ENCODE data around the gene SNRK.

SNRK gene

DNA sequence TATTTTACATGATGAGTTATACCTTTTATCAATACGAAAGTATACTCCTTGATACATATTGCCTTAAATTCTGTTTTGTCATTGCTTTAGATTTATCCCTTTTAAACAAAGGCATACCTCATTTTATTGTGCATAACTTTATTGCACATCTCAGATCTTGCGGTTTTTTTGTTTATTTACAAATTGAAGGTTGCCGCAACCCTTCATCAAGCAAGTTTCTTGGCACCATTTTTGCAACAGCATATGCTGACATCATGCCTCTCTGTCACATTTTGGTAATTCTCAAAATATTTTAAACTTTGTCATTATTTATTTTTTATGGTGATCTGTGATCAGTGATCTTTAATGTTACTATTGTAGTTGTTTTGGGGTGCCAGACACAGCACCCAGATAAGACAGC, 20.9 kb downstream of the SNRK start:
- DNase-seq, result no peak

DNA sequence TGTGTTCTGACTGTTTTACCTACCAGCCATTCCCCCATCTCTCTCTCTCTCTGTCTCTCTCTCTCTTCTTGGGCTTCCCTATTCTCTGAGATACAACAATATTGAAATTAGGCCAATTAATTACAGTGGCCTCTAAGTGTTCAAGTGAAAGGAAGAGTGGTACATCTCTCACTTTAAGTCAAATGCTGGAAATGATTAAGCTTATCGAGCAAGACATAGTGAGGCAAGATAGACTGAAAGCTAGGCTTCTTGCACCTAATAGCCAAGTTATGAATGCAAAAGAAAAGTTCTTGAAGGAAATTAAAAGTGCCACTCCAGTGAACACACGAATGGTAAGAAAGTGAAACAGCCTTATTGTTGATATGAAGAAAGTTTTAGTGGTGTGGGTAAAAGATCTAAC, 21.3 kb downstream of the SNRK start:
- DNase-seq, result no peak

- no peak for DNase-seq
These were observed 23.3 kb downstream of the SNRK start for GRCh38 chr3:43309372-43310305.

DNA sequence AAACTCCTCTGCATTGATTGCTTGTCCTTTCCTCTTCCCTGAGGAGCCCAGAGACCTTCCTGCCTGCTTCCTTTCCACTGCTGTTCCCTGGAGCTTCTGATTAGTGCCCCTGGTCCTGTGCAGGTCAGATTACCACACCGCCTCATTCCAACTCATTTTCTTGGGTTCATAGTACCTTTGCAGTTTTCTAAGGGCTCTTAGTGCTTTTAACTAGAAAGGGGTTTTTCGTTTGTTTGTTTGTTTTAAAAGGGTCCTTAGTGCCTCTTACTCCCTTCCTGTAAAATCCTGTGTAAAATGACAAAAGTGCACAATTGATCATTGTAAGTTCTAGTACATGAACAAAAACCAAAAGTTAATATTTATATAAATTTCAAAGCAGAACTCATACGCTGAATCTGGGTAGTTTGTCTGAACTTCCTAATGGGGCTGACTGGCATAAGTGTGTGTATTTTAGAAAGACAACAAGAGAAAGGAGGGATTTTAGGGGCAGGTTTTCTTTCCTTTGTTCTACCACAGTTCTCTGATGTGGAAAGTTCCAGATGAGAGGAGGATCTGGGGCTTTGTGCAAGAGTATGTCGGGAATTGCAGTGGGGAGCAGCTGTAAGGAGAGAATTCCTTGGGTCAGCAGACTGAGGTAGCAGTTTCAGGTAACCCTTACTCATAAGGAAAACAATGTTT, 30.6 kb downstream of the SNRK start:
- DNase-seq, result peak; percentile 15

- DNase-seq, result peak; percentile 23
These were observed 31.3 kb downstream of the SNRK start for GRCh38 chr3:43317461-43318316.

DNA sequence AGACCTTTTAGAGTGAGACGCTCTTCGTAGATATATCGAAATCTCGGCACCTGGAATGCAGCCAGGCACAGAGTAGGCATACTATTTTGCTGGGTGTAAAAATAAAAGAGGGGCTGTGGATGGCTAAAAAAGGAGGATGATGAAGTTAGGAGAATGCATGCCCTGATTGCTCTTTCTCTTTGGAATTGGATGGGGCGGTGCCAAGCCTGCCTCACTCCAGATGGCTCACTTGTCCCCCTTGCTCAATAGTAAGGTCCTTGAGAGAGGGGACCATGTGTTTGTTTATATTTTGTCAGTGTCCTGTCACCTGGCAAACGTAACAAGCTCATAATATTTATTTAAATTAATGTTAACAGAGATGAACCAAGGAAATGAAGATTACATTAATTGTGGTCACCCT, 33.0 kb downstream of the SNRK start:
- no peak for DNase-seq

DNA sequence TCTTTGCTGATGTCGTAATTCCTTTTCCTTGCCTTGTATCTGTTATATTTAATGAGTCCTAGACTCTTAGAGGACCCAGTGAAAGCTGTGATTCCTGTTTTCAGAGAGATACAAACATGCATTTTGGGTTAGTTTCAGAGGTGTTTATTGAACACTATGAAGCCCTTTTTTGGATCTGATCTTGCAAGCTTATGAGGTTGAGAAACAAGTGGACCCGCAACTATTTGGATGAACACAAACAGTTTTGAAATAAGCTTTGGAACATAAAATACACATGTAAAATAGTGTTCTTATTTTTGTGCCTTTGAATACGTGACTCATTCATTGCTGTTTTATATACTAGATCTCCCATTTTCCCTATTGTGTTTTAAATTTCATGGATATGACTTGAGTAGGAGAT, 33.5 kb downstream of the SNRK start:
- no peak for DNase-seq

GRCh38 chr3:43320288-43320687, 33.9 kb downstream of the SNRK start:
- DNase-seq, result no peak

DNA sequence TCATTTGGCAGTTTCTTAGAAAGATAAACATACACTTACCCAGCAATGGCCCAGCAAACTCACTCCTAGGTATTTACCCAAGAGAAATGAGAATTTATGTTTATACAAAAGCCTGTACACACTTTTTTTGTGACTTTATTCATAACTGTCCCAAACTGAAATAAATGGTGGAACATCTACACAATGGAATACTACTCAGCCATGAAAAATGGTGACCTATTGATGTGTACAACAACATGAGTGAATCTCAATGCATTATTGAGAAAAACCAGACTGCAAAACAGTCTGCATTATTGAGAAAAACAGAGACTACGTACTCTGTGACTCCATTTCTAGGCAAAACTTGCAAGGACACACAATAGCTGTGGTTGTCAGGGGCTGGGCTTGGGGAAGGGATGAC, 37.2 kb downstream of the SNRK start:
- no peak for DNase-seq

- no peak for DNase-seq
These were observed 40.7 kb downstream of the SNRK start for GRCh38 chr3:43326891-43327581.

- DNase-seq, result no peak
These were observed 41.2 kb downstream of the SNRK start for GRCh38 chr3:43327582-43327979.

DNA sequence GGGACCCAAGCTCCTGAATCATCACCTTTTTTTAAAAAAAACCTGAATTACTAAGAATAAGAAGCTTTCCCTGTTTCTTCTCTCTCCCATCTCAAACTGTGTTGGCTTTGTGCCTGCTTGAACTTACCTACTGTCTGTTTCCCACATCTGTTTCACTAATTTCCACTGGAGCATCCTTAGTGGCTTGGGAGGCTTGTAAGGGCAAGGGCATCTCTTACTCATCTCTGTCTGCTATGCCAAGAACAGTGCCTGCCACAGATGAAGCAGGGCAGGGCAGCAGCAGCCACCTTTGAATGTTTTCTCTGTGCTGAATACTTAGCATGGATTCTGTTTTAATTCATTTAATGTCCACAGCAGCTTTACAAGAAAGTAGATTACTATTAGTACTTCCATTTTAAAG, 42.3 kb downstream of the SNRK start:
- DNase-seq, result no peak

- no peak for DNase-seq
These were observed 44.6 kb downstream of the SNRK start for GRCh38 chr3:43330981-43331380.

DNA sequence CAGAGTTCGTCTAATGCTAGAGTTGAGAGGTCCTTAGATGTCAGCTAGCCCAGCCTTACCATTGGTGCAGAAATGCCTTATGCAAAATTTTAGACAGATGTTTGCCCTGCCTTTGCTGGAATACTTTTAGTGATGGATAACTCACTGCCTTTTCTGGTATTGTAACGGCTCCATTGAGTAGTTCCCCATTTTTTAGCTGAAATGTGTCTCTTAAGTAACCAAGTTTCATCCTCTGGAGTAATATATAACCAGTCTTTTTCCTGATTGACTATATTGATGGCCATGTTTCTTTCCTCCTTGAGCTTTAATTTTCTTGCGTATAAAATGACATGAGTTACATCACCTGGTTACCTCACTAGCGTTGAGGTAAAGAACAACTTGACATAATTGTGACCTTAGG, 45.0 kb downstream of the SNRK start:
- DNase-seq, result no peak

- DNase-seq, result no peak
These were observed 48.6 kb downstream of the SNRK start for GRCh38 chr3:43334976-43335375.

GRCh38 chr3:43335799-43336198, 49.5 kb downstream of the SNRK start:
- DNase-seq, result no peak

- no peak for DNase-seq
These were observed 52.0 kb downstream of the SNRK start for GRCh38 chr3:43338295-43338694.

DNA sequence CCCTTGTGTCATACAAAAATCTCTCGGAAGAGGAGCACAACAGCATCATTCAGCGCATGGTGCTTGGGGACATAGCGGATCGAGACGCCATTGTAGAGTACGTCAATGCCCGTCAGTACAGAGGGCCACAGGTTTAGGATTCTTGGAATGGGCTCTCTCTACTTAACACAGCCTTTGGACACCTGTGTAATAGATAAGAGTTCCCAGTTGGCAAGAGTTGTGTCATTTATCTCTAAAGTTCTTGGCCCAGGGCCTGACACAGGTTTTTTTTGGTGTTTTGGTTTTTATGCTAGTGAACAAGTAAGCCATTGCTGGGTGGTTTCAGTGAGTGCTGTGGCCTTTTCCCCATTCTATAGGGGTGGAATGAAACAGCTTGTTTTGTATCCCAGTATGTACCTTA, 54.1 kb downstream of the SNRK start:
- DNase-seq, result no peak

DNA sequence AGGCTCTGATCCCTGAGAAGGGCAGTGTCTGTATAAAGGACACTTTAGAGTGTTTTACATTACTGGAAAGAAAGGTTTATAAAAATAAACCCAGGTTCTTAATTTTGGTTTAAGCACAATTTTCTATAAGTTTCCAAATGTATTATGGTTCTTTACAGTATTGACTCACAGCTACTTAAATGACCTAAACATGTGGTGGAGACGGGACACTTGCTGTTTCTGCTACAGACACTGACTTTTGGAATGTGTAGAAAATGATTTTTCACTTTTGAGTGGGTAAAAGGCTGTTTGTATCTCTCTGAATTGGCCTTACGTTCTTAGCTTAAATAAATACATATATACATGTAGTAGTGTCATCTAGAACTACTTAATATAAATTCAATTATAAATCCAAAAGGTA, 55.4 kb downstream of the SNRK start:
- DNase-seq, result no peak

DNA sequence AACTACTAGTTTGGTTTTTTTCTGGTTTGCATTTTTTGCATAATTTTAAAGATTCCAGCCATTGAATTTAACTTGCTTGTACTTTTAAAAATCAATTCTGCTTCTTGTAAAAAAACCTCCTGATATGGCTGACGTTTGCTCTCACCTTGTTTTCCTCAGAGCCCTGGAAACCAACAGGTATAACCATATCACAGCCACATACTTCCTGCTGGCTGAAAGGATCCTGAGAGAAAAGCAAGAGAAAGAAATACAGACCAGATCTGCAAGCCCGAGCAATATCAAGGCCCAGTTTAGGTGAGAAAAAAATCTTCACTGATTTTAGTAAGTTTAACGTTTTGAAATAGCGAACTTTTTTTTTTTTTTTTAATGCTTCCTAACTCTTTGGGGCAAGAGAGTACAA, 56.8 kb downstream of the SNRK start:
- DNase-seq, result no peak

DNA sequence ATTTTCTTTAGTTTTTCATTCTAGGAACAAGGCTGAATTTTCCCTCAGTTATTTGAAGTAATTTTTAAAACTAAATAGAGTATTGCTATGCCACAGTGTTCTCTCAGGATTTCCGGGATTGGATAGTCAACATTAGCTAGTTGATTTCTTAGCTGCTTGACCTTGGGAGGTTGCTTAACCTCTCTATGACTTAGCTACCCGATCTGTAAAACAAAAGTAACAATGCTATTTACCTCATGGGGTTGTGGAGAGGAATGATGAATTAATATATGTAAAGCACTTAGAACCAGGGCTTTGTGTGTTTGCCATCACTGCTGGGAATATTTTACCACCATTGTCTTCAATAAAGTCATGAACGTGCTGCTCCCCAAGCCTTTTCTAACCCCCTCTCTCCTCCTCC, 57.5 kb downstream of the SNRK start:
- DNase-seq, result no peak

- no peak for DNase-seq
These were observed 58.2 kb downstream of the SNRK start for GRCh38 chr3:43344520-43344919.

All from right kidney (tissue), 1 donor.